ENCODE data around the gene CD109. TPM values are rescaled to one million over a fixed set of nuclear protein-coding genes. Genes with fewer than 3 reads are reported as not detected.

Gene CD109
- total RNA-seq, 1 experiment from 2014 or later: 3.2 TPM

DNA sequence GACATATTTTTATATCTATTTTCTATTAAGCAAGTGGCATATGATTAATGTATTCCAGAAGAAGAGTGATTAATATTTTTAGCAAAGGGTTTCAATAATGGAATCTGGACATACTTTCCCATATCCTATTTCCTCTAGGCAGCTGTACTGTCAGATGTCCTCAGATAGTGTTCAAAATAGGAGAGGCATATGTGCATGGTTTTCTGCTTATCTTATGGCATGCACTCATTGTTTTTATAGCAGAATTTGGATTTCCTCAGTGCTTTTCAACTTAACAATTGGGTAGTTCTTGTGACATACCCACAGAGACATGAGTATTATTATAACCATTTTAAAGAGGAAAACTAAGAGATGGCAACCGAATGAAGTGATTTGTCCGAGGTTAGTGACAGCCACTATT is 29.6 kb upstream of the CD109 start:
- H2BK20ac ChIP-seq (ENCODE audit: low read depth, low read length, poor library complexity, severe bottlenecking): no peak overlapping the region
- no peaks in the 10 kb centered on the region for H3K27me3 ChIP-seq (ENCODE audit: insufficient read depth, low read length)
- H4K5ac ChIP-seq (ENCODE audit: insufficient read length, low read depth, low read length): no peak overlapping the region
- H3K27ac ChIP-seq (ENCODE audit: insufficient read length, low read depth, low read length): no peak overlapping the region
- TF ChIP-seq, protein P1, sequence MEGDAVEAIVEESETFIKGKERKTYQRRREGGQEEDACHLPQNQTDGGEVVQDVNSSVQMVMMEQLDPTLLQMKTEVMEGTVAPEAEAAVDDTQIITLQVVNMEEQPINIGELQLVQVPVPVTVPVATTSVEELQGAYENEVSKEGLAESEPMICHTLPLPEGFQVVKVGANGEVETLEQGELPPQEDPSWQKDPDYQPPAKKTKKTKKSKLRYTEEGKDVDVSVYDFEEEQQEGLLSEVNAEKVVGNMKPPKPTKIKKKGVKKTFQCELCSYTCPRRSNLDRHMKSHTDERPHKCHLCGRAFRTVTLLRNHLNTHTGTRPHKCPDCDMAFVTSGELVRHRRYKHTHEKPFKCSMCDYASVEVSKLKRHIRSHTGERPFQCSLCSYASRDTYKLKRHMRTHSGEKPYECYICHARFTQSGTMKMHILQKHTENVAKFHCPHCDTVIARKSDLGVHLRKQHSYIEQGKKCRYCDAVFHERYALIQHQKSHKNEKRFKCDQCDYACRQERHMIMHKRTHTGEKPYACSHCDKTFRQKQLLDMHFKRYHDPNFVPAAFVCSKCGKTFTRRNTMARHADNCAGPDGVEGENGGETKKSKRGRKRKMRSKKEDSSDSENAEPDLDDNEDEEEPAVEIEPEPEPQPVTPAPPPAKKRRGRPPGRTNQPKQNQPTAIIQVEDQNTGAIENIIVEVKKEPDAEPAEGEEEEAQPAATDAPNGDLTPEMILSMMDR (conservative IDR thresholded peaks at IDR 0.05): no peak
- no peaks in the 10 kb centered on the region for H3K4me1 Mint-ChIP-seq
- H3K79me1 ChIP-seq (ENCODE audit: insufficient read depth, low read depth, low read length, poor library complexity, severe bottlenecking): no peaks in the 10 kb centered on the region
- H4K91ac ChIP-seq (ENCODE audit: insufficient read length, low read depth, low read length): no peak overlapping the region
- H2BK12ac ChIP-seq (ENCODE audit: insufficient read length, low read depth, low read length): no peak overlapping the region
- no CpG with 5 or more reads among the region's 2 CpGs for WGBS (ENCODE audit: extremely low coverage, insufficient read length, low lambda C conversion rate)
- no peak for DNase-seq
- no peak overlapping the region for H4K8ac ChIP-seq (replicated peaks; ENCODE audit: insufficient read length, low read depth, low read length)
- H2BK120ac ChIP-seq (ENCODE audit: low read depth, low read length, poor library complexity, severe bottlenecking): no peak overlapping the region
- no peak overlapping the region for H3K4me2 ChIP-seq (ENCODE audit: insufficient read depth, insufficient read length, low read length)
- H3K14ac ChIP-seq (ENCODE audit: insufficient read depth, low read length): no peak overlapping the region
- H3K23me2 ChIP-seq (ENCODE audit: insufficient read length, low read depth, low read length, poor library complexity, severe bottlenecking): no peaks in the 10 kb centered on the region
- H2BK15ac ChIP-seq (ENCODE audit: low read depth, low read length): no peak overlapping the region
- no peak overlapping the region for H2AK5ac ChIP-seq (ENCODE audit: insufficient read length, low read length)
- H3K36me3 Mint-ChIP-seq (ENCODE audit: insufficient read depth in 1 of 3, low read depth in 3 of 3): peaks cover 0 to 2% (median 0%) of the 10 kb centered on the region in 3 experiments; a peak in 1 of 7 replicates
- no peak overlapping the region for H3K4ac ChIP-seq (ENCODE audit: low read depth, low read length)
- H3K18ac ChIP-seq (ENCODE audit: insufficient read length, low read depth, low read length): no peak overlapping the region
- H3K56ac ChIP-seq (ENCODE audit: insufficient read length, low read depth, low read length): no peak overlapping the region
- no peaks in the 10 kb centered on the region for H3K4me1 ChIP-seq (ENCODE audit: insufficient read depth, low read length)
- no peak overlapping the region for H2BK5ac ChIP-seq (ENCODE audit: insufficient read length, low read length)
- H3K9me3 Mint-ChIP-seq: peaks cover 3 to 4% of the 10 kb centered on the region in 2 experiments; a peak in 2 of 5 replicates
- H2AFZ ChIP-seq (ENCODE audit: low read length): no peak overlapping the region
- H3K27ac Mint-ChIP-seq: no peak overlapping the region
- no peaks in the 10 kb centered on the region for H4K20me1 ChIP-seq (ENCODE audit: control insufficient read depth, insufficient read depth, insufficient read length)
- no peak overlapping the region for H3K9ac ChIP-seq (ENCODE audit: extremely low read depth, insufficient read length, low read length)
- H3K23ac ChIP-seq (ENCODE audit: insufficient read length, low read depth, low read length): no peak overlapping the region
- no peaks in the 10 kb centered on the region for H3K79me2 ChIP-seq (ENCODE audit: insufficient read depth, low read length)
- H3T11ph ChIP-seq (ENCODE audit: low read length): no peak overlapping the region
- no peak overlapping the region for H3K4me3 Mint-ChIP-seq
- H3K9me3 ChIP-seq (ENCODE audit: control insufficient read depth, low read depth, low read length): no peaks in the 10 kb centered on the region
- peaks cover 7% of the 10 kb centered on the region for H3K27me3 Mint-ChIP-seq (ENCODE audit: low read depth)
